PC-9 (cell line): Measurements from ENCODE around the gene CCBE1.

Experiments used
- CTCF ChIP-seq: fragments of 200-600 bp; sonication (generic); conservative IDR thresholded peaks from 2 replicates; pipeline ENCODE4 v1.6.1; 2017; ENCODE audit warnings: mixed run types, antibody characterized with exemption, mild to moderate bottlenecking, moderate library complexity
- EZH2 ChIP-seq: fragments of 200-600 bp; sonication (generic); IDR thresholded peaks from 2 replicates; pipeline ENCODE4 v1.8.0; 2017; ENCODE audit warnings: antibody characterized with exemption, low read depth

GRCh38 chr18:59381949-59382348 lies 315.3 kb downstream of the CCBE1 start:
- TF ChIP-seq CTCF = no peak
- TF ChIP-seq EZH2 = no peak
